ENCODE measurements around the gene GGCX. TPM values are rescaled to one million over a fixed set of nuclear protein-coding genes. Genes with fewer than 3 reads are reported as not detected.
"Not testable (repeated sequence)": the region's sequence is repeated elsewhere in the genome, so short reads cannot be mapped to it uniquely, and the experiment has no call there.

Gene GGCX
- total RNA-seq, 1 experiment from 2014 or later: 27.0 TPM

DNA sequence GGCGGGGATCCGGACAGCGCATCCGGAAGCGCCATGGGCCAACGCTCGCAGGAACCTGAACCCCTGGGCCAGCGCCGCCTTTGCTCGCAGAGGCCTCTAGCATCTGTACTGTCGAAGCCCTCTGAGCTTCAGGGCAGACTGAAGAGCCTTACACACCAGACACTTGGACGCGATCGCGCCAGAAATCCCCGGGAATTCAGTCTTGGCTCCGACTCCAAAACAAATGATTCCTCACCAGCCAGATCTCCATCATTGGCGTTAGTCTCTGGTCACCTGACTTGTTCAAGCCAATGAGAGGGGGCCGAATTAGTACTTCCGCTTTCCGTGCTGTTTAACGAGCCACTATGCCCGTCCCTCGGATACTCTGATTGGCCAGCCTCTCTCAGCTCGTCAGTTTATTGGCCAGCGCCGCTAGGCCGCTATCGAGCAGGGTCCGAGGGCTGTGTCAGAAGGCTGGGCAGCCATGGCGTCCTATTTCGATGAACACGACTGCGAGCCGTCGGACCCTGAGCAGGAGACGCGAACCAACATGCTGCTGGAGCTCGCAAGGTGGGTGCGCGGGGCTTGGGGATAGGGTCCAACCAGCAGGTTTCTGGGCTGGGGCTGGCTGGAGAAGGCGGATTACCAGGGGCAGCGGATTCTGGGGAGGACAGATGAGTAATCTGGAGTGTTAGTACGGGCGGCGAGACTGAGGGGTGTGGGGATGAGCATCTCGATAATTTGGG lies 34.2 kb upstream of the GGCX start, which contains the start of gene RNF181:
RNF181 (plus strand) TSS at position 445 of the 725 bp plus-strand sequence; CDS start at position 464, 19 bp downstream.
- DNase-seq (ENCODE audit: low spot score): peak; percentile 100
- in situ Hi-C loops (cut with HindIII; ENCODE audit: low sequenced_read_pairs): no loop called here

DNA sequence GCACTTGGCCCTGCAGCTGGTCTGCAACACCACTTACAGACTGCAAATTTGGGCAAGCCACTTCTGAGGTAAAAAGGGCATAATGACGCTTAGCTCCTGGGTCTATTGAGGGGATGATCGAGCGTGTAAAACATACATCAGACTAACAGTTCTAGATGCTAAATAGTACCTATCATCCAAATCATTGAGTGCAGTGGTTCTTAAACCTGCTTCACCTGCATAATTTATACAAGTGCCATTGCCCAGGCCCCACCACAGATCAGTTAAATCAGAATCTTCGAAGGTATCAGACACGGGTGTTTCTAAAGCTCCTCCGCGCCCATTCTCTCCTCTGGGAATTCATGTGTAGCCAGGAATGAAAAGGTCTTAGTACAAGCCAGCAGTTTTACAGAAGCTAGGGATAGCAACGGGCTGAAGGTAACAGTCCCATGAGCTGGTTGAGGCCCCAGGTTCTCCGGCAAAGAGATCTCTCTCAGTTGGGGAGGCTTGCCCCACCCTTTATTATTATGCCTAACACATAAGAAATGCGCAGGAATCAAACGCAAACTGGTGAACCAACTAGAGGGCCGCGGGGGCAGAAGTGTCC lies 33.5 kb upstream of the GGCX start:
- no peak for DNase-seq (ENCODE audit: low spot score)
- in situ Hi-C loops (cut with HindIII; ENCODE audit: low sequenced_read_pairs): no loop called here

GRCh38 chr2:85593023-85593422 lies 31.7 kb upstream of the GGCX start:
- in situ Hi-C loops (cut with HindIII; ENCODE audit: low sequenced_read_pairs): no loop called here
- no peak for DNase-seq (ENCODE audit: low spot score)

- DNase-seq (ENCODE audit: low spot score); in situ Hi-C loops (cut with HindIII; ENCODE audit: low sequenced_read_pairs): not testable (repeated sequence)
These were observed 31.0 kb upstream of the GGCX start for GRCh38 chr2:85592299-85592698.

DNA sequence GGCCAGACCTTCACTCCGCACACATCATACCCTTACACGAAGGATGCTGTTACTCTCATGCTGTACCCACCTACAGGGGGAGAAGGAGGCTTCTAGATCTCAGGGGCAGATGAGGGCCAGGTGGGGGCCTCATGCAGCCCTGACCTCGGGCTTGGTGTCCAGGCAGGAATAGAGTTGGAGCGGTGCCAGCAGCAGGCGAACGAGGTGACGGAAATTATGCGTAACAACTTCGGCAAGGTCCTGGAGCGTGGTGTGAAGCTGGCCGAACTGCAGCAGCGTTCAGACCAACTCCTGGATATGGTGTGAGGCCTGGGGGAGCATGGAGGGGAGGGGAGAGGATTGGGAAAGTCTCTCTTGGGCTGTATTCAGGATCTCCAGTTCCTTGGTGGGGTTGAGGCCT lies 30.3 kb upstream of the GGCX start:
- DNase-seq (ENCODE audit: low spot score): no peak
- in situ Hi-C loops (cut with HindIII; ENCODE audit: low sequenced_read_pairs): no loop called here

DNA sequence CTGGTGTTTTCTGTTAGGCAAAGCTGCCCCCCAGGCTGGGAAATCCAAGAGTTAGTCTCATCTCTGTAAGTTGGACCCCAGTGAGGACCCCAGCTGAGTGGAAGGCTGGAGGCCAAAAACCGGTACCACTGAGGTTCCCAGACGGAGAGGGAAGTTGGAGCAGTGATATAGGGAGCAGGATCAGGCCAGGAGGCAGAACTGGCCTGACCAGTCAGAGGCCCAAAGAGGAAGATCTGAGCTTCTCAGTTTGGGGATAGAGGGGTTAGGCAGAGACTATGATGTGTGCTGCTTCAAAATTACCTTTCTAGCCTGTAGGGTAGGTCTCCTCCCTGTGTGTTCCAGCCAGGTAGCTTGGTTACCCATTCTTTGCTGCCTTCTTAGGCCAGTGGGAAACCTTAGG lies 29.7 kb upstream of the GGCX start:
- in situ Hi-C loops (cut with HindIII; ENCODE audit: low sequenced_read_pairs): no loop called here
- no peak for DNase-seq (ENCODE audit: low spot score)

DNA sequence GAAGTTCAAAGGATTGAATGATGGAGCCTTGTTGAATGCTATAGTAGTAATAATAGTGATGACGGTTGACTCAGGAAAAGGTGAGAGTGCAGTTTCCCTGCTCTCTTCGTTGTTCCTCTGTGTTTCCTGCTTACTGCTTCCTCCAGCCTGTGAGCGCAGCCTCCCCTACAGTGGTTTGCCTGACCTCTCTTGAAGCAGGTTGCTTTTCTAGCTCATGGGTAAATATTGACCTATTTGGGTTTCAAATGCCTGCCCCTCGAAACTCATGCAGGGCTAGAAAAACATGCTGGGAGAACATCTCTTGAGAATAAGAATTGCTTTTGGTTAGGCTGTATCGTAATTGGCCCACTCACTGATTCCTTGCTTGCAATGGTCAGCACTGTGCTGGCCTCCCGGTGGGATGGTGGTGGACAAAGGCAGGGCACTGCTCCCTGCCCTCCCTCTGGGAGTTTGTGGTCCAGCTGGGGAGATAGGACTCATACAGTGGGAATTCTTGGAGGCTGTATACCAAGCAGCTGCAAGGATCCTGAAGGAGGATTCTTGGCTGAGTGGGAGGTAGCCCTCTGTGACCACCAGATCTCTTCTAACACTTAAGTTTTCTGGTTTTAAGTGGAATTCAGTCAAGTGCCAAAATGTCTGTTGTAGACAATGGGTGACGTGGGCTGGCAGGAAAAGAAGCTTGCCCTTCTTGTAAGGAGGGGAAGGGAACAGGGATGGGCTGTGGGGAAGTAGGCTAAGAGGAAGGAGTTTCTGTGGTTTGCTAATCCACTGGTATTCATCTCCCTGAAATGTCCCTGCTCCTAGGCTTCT lies 28.9 kb upstream of the GGCX start:
- no peak for DNase-seq (ENCODE audit: low spot score)
- in situ Hi-C loops (cut with HindIII; ENCODE audit: low sequenced_read_pairs): no loop called here

- DNase-seq (ENCODE audit: low spot score): no peak
- in situ Hi-C loops (cut with HindIII; ENCODE audit: low sequenced_read_pairs): no loop called here
These were observed 27.9 kb upstream of the GGCX start for GRCh38 chr2:85589181-85589580.

GRCh38 chr2:85588645-85589044 lies 27.4 kb upstream of the GGCX start:
- no peak for DNase-seq (ENCODE audit: low spot score)

DNA sequence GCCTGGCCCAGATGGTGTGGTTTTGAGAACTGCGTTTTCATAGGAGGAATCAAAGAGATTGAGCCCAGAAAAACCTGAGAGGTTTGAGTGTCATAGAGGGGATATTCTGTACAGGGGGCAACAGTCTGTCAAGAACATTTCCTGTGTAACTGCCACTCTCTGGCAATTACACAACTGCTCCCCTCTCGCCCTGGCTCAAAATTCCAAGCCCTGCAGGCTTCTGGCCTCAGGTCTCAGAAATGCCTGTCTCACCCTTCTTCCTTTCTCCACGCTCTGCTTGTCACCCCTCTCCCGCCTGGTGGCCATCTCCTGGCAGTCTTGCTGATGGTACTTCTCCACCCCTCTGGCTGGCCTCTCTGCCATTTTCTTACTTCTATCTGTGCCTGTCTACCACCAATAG lies 26.9 kb upstream of the GGCX start:
- in situ Hi-C loops (cut with HindIII; ENCODE audit: low sequenced_read_pairs): no loop called here
- no peak for DNase-seq (ENCODE audit: low spot score)

More at GRCh38 chr2:85588645-85589044, 27.4 kb upstream of the GGCX start:
- in situ Hi-C loops (cut with HindIII; ENCODE audit: low sequenced_read_pairs): no loop called here

DNA sequence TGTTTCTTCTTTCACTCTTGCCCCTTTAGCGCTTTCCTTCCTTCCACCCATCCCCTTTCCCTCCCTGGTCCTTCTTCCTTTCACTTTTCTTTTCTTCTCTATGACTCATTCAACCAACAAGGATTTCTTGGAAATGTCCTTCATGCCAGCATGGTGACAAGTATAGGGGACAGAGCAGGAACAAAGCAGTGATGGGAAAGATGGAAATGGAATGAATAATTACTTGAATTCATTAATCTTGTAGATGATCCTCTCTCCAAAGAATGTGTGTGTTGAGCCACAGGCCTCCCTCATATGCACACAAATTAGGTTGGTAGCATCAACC lies 24.4 kb upstream of the GGCX start:
- DNase-seq (ENCODE audit: low spot score): no peak
- in situ Hi-C loops (cut with HindIII; ENCODE audit: low sequenced_read_pairs): no loop called here

- DNase-seq (ENCODE audit: low spot score): no peak
- in situ Hi-C loops (cut with HindIII; ENCODE audit: low sequenced_read_pairs): no loop called here
These were observed 23.8 kb upstream of the GGCX start for GRCh38 chr2:85584857-85585780.

- no peak for DNase-seq (ENCODE audit: low spot score)
- in situ Hi-C loops (cut with HindIII; ENCODE audit: low sequenced_read_pairs): no loop called here
These were observed 23.1 kb upstream of the GGCX start, which contains the start of gene VAMP5 for GRCh38 chr2:85584354-85584856. Gene VAMP5, plus strand, starts transcription at chr2:85584431. Its CDS starts 60 bp downstream, at chr2:85584491.

GRCh38 chr2:85583667-85584353 lies 22.5 kb upstream of the GGCX start:
- in situ Hi-C loops (cut with HindIII; ENCODE audit: low sequenced_read_pairs): no loop called here
- DNase-seq (ENCODE audit: low spot score): no peak

GRCh38 chr2:85582492-85582891 lies 21.2 kb upstream of the GGCX start:
- in situ Hi-C loops (cut with HindIII; ENCODE audit: low sequenced_read_pairs): no loop called here
- no peak for DNase-seq (ENCODE audit: low spot score)

- in situ Hi-C loops (cut with HindIII; ENCODE audit: low sequenced_read_pairs): no loop called here
- no peak for DNase-seq (ENCODE audit: low spot score)
These were observed 18.9 kb upstream of the GGCX start for GRCh38 chr2:85580206-85580605.

DNA sequence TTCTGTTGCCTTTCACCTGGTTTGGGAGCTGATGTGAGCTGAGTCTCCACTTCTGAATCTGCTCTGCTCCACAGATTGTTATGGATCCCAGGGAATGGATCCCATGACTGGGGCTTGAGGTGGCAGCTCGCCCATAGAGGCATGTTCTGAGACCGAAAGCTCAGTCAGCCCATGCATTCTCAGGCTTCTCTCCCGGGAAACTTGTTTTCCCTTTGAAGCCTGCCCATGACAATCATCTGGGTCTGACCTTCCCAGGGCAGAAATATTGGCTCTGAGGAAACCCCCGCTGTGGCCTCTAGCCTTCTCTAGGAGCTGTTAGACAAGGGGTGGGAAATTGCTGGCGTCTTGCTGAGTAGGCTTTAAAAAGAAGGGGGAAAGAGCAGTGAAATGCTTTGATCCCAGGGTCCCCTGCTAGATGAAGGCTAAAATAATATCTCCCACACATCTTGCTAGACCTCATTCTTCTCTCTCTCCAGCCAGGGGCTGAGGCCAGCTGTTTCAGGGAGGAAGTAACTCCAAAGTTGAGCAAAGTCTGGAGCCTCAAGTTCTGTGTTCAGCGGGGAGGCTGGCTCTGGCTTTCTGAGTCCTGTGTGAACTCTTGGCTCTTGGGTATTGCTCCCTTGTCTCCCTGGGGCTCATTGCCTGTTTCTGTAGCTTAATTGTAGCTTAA lies 18.1 kb upstream of the GGCX start:
- no peak for DNase-seq (ENCODE audit: low spot score)
- in situ Hi-C loops (cut with HindIII; ENCODE audit: low sequenced_read_pairs): no loop called here
